ENCODE measurements around the gene UGT1A9.

GRCh38 chr2:233764761-233765160, 93.1 kb downstream of the UGT1A9 start:
- TF ChIP-seq, protein P1, sequence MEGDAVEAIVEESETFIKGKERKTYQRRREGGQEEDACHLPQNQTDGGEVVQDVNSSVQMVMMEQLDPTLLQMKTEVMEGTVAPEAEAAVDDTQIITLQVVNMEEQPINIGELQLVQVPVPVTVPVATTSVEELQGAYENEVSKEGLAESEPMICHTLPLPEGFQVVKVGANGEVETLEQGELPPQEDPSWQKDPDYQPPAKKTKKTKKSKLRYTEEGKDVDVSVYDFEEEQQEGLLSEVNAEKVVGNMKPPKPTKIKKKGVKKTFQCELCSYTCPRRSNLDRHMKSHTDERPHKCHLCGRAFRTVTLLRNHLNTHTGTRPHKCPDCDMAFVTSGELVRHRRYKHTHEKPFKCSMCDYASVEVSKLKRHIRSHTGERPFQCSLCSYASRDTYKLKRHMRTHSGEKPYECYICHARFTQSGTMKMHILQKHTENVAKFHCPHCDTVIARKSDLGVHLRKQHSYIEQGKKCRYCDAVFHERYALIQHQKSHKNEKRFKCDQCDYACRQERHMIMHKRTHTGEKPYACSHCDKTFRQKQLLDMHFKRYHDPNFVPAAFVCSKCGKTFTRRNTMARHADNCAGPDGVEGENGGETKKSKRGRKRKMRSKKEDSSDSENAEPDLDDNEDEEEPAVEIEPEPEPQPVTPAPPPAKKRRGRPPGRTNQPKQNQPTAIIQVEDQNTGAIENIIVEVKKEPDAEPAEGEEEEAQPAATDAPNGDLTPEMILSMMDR (IDR thresholded peaks at IDR 0.05) = no peak
- no peak for TF ChIP-seq POLR2A (IDR thresholded peaks at IDR 0.05)
